GM18907 (cell line): ENCODE results near the gene FNBP1L.

Experiments
- ATAC-seq: cut with Tn5 transposase; IDR thresholded peaks from one replicate; pipeline ENCODE4 v1.9.1; 2021; ENCODE audit warnings: mild to moderate bottlenecking, moderate library complexity; ENCODE audit not compliant: unreplicated experiment

The FNBP1L gene

DNA sequence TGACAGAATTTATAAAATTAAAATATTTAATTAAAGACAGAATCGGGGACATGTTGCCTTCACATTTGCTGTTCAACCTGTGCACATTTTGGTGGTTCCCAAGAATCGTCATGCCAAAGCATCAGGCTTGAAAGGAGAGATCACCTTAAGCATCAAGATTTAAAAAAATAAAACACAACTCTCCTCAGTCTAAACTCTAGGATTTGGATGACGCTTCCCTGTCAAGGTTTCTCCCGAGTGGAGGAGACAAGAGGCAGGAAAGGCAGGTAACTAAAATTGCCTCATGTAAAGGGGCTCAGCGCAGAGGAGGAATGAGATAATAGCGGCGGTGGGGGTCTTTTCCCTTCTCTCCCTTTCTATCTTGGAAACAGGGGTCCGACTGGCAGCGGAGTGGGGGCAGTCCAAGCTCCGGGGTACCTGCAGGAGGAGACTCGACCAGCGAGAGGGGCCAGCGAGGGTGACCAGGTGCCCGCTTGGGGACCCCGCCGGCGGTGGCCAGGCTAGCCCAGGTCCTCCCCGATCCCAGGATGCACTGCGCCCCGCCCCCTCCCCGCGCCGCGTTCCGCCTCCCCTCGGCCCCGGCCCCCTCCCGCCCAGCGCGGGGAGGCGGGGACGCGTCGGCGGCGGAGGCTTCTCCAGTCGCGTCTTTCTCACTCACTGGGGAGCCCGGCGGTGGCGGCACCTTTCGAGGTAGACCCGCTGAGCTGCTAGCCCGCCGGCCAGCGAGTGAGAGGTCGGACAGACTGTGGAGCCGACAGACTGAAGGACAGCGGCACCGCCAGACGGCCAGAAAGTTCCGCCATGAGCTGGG, at the start of gene FNBP1L:
Gene FNBP1L (plus strand): TSS at position 638 of the 811 bp plus-strand sequence. CDS start 164 bp downstream, at position 802.
- no peak for ATAC-seq

DNA sequence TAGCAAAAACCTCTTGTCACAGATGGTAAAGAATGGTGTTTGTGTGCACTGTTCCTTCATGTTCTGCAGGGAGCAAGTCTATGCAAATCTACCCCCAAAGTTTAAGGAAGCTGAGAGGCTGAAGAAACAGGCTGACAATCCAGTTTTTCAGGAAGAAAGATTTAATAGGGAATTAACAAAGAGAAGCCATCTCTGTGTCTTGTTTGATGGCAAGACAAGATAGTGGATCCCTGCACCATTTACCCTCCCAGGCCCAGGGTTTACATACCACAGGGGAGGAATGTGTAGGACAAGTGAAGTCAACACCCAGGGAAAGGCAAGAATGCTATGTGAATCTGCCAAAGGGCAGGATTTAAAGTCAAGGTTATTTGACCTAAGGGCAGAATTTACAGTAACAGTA, 48.1 kb upstream of the FNBP1L start:
- no peak for ATAC-seq

DNA sequence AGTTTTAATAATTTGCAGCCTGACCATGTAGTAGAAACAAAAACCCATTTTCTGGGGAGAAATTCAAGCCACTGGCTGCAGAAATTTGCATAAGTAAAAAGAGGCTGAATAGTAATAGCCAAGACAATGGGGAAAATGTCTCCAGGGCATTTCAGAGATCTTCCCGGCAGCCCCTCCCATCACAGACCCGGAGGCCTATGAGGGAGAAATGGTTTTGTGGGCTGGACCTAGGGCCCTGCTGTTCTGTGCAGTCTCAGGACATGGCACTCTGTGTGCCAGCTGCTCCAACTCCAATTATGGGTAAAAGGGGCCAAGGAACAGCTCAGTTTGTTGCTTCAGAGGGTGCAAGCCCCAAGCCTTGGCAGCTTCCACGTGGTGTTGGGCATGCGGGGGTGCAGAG, 39.7 kb upstream of the FNBP1L start:
- ATAC-seq: no peak

DNA sequence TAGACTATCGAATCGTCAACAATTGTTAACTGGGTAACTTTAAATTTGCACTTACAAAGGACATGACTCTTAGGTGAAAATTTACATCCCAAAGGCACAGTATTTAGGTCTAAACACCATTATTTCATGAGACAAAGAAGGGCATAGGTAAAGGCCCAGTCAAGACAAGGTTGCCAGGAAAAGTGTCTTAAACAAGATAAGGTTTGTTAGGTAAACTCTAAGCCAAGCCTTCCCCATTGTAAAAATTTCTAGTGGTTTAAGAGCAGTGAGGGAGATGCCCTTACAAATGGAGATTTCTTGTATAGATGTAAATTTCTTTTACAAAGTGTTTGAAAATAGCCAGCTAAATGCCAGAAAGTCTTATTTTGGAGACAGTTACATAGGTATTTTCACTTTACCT, 36.9 kb upstream of the FNBP1L start:
- no peak for ATAC-seq

DNA sequence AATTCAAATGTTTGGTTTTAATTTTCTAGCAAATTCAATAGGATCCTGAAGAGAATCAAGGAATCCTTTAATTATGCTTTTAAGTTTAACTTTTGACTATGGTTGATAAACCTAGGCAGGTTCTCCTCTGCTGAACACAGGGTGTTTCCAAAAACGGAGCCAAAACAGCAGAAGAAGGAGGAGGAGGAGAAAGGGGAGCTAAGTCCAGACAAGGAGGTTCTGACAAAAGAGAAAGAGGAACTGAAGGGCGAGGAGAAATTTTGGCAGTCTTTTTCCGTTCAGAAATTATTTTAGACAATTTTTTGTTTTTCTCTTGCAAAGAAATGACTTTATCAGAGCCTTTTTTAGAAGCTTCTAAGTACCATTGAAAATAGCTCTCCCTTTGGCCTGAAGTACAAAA, 33.2 kb upstream of the FNBP1L start:
- ATAC-seq: no peak

DNA sequence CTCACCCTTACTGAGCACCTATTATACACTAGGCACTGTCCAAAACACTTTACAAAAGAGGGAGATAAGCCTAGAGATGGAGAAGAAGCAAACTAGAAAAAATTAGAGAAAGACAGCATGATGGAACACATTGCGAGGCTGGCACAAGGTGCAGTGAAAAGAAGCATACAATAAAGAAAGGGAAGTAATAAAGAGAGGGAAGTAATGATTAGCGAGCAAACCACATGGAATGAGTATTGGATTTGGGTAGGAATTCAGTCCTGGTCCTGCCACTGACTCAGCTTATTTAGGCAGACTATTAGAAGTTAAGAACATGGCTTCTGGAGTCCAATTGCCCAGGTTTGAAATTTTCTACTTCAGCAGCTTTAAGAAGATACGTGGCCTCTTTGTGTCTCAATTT, 32.6 kb upstream of the FNBP1L start:
- no peak for ATAC-seq

DNA sequence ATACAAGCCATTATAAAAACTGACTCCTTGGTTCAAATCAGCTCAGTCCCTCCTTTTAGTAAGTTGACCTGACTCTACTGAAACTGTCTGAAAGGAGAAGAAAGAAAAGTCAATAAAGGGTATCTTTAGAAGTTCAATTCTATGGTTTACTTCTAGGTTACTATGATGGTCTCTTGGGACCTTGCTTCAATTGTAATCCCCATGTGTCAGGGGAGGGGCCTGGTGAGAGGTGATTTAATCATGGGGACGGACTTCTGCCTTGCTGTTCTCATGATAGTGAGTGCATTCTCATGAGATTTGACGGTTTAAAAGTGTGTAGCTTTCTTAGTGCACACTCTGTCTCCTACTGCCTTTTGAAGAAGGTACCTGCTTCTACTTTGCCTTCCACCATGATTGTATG, 31.7 kb upstream of the FNBP1L start:
- no peak for ATAC-seq

DNA sequence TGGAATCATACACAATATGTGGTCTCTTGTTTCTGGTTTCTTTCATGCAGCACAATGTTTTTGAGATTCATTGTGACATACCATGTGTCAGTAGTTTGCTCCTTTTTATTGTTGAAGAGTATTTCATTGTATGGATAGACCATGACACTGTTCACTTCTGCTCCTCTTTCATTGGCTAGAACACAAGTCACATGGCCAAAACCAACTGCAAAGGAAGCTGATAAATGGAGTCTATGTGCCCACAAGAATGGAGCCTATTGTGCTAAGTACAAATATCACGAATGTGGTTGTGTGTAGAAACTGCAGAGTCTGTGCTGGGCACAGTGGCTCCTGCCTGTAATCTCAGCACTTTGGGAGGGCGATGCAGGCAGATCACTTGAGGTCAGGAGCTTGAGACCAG, 28.6 kb upstream of the FNBP1L start:
- no peak for ATAC-seq

GRCh38 chr1:93420400-93420799, 27.5 kb upstream of the FNBP1L start:
- no peak for ATAC-seq

- no peak for ATAC-seq
These were observed 21.7 kb upstream of the FNBP1L start for GRCh38 chr1:93426181-93426580.

DNA sequence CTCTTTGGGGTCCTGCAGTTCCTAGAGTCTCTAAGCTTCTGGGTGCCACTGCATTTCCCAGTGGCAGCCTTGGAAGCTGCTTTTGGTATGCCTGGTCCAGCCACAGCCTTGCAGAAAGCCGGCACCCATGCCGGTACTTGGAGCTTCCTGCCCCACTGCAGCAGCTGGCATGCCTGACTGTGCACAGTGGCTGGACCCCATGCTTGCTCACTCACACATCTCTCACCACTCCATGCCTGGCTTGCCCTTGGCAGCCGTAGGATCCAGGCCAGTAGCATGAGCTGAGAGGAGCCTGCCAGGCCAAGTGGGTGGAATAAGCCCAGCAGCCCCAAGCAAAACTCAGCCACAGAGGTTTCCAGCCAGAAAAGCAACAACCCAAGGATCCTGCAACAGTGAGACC, 20.3 kb upstream of the FNBP1L start:
- no peak for ATAC-seq

DNA sequence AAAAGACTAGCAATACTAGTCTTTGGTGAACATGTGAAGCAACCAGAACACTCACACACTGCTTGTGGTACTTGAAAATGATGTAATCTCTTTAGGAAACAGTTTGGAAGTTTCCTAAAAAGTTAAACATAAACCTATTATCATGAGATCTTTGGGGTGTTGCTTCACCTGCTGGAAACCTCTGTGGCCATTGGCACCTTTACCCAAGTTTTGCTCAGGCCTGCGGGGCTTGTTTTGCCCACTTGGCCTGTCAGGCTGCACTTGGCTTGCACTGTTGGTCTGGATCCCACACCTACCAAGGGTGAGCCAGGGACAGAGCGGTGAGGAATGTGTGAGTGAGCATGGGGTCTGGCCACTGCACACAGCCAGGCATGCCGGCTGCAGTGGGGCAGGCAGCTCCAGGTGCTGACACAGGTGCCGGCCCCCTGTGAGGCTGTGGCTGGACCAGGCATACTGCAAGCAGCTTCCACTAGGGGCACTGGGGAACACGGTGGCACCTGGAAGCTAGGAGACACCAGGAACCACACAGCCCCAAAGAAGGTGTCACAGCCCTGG, 14.4 kb upstream of the FNBP1L start:
- no peak for ATAC-seq

DNA sequence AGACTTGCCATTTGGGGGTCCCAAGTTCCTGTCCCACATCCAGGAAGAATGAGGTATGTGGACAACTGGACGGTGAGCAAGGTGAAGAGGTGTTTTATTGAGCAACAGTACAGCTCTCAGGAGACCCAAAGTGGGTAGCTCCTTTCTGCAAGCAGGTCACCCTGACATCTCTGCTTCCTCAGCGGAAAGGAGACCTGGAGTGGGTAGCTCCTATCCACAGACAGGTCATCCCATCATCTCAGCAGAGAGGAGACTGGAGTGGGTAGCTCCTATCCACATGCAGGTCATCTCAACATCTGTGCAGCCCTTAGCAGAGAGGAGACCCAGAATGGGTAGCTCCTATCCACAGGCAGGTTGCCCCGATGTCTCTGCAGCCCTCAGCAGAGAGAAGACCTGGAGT, 13.8 kb upstream of the FNBP1L start:
- ATAC-seq: no peak

DNA sequence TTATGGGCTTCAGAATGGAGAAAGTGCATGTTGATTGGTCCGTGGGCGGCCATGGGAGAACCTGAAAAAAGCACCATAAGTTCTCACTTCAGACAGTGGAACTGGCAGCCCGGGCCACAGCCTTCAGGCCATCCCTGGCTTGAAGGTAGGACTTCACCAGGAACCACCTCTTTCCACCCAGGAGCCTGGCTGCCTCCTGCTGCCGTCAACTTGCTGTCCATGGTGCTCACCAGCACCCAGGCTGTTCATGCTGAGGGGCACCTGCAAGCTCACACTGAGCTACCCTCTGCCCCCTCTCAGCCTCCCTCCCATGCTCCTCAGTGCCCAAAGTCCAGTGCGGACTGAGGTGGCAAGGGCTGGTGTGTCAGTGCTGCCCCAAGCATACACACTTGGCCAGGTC, 12.9 kb upstream of the FNBP1L start:
- no peak for ATAC-seq

- ATAC-seq: no peak
These were observed 12.5 kb upstream of the FNBP1L start for GRCh38 chr1:93435443-93435842.

GRCh38 chr1:93436496-93436895, 11.4 kb upstream of the FNBP1L start:
- ATAC-seq: no peak

GRCh38 chr1:93437976-93438605, 9.8 kb upstream of the FNBP1L start:
- ATAC-seq: no peak

- no peak for ATAC-seq
These were observed 9.2 kb upstream of the FNBP1L start for GRCh38 chr1:93438716-93439115.

DNA sequence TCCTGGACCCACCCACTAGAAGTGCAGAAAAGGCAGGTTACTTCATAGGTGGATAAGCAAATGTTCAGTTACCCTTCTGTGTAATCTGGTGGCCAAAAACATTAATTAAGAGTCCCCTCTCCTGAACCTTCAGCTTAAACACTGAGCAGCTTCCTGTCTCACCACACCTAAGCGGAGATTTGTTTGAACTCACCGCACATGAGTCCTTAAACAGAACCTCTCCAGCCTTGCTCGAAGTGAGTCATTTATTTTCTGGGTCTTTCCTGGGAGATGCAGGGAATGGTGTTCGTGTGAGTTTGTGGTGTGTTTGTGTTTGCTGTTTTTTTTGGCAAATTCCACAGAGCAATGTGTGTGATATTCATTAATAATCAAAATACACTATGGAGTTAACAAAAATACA, 7.6 kb upstream of the FNBP1L start:
- ATAC-seq: no peak

DNA sequence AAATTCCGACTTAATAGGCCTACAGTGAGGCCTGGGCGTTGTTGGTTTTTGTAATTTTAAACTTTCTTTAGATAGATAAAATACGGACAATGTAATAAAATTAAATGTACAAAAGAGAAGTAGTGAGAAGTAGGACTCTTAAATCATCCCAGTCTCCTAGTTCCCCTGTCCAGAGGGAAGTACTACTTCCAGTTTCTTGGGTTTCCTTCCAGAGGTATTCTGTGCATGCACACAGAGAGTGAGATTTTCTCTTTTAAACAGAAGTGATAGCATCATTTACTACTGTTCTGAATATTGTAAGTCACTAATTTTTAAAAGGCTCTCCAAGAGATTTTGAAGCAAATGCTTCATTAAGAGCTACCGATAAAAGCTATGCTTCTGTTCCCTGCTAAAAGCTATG, 7.2 kb upstream of the FNBP1L start:
- no peak for ATAC-seq

GRCh38 chr1:93441589-93441988, 6.3 kb upstream of the FNBP1L start:
- ATAC-seq: no peak

DNA sequence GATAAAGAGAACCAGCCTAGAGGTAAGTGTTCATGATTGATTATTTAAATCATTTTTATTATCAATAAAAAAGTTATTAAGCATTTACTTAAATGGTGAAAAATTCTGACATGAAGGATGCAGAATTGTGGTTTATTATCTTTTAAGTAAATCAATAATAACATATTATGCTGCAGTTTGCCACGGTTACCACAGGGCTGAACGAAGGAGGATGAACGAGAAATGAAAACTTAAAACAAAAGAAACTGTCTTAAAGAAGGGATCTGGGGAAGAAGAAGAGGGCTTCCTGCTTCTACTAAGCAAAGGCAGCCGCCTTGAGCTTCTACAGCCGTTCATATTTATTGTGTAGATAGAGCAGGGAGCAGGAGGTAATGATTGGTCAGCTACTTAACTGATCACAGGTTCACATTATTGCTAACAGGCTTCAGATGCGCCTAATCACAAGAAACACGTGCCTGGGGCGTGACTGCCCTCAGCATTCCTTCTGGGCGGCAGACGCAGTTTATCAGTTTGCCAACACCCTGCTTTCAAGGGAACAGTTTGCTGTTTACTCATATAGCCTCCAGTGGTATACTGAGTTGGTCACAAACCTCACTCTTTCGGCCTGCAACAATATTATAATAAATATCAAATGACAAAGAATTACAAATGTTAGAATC, 5.8 kb upstream of the FNBP1L start:
- no peak for ATAC-seq
